NT2/D1 (cell line): ENCODE data around the gene RPL10.

Experiments
- SUZ12 ChIP-seq: IDR thresholded peaks from 2 replicates; pipeline ENCODE4 v1.6.1; 2011; ENCODE audit not compliant: insufficient read length, insufficient read depth; ENCODE audit errors: extremely low read depth
- ZNF274 ChIP-seq: IDR thresholded peaks from 2 replicates; pipeline ENCODE4 v1.6.1; 2011; ENCODE audit warnings: mild to moderate bottlenecking, low read depth, low read length

DNA sequence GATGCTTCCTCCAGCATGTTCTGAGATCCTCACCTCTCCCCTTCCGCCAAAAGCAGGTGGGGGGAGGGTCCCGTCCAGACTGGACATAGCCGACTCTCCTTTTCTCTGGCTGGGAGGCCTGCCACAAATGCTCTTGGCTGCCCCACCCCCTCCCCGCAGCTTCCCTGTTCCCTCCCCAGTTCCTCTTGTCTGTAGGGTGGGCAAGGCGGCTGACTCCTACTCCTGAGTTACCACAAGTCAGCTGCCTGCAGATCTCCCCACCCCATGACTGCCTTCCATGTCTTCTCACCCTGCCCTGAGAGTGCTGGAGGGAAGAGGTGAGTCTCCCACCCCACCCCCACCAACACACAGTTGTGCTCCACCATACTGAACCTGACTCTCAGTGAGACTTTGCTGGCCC lies 33.2 kb downstream of the RPL10 start:
- no peak for TF ChIP-seq SUZ12
- TF ChIP-seq ZNF274, result no peak
